ENCODE results near the gene ZBTB7B. TPM values are rescaled to one million over a fixed set of nuclear protein-coding genes. Genes with fewer than 3 reads are reported as not detected.

ZBTB7B gene
- total and polyA plus RNA-seq, 2 donors (not counting 1 experiment from before 2014, with no cell fraction given): 55.7 to 67.3 TPM

GRCh38 chr1:155063550-155064110 is 61.0 kb downstream of the ZBTB7B start, which contains the start of gene EFNA4:
Gene EFNA4, plus strand, starts transcription at chr1:155063740. Its CDS starts 84 bp downstream, at chr1:155063824.
- POLR2A ChIA-PET: interaction anchor here (0.9 to 2.4 kb wide), 3 partner anchors 13 to 109 kb away, joined by 3 to 18 read pairs (median 6); partner anchors contain the start of gene ADAM15
- peak within 1 kb of the TSS; percentile 94 for H3K4me3 Mint-ChIP-seq
- peak within 1 kb of the TSS; percentile 25 to 55 for H3K27ac ChIP-seq (ENCODE audit: low read length in 2 of 2)
- peak within 1 kb of the TSS; percentile 87 for H3K27ac Mint-ChIP-seq
- no peaks in the 10 kb centered on the region for H3K9me3 ChIP-seq (ENCODE audit: control extremely low read depth in 1 of 3, control insufficient read depth in 2 of 3, insufficient read depth in 1 of 3, low read length in 2 of 3)
- no peaks in the 10 kb centered on the region for H3K27me3 Mint-ChIP-seq
- no peak for TF ChIP-seq EZH2 (IDR thresholded peaks at IDR 0.05; ENCODE audit: borderline replicate concordance, insufficient read depth, low read depth, low read length, poor library complexity, severe bottlenecking)
- H3K9ac ChIP-seq (ENCODE audit: low read length): peak within 1 kb of the TSS; percentile 82
- intact Hi-C loops (cut with micrococcal nuclease): loop anchor here (1.0 to 10.0 kb wide), 10 partner anchors 8 to 1391 kb away; partner anchors contain the start of genes ADAR and ILF2
- WGBS (ENCODE audit: insufficient coverage): under 1% methylated on average over 46 of the region's 57 CpGs
- peaks cover 0 to 14% of the 10 kb centered on the region in 2 experiments for H3K36me3 ChIP-seq (replicated peaks in 1 of 2; ENCODE audit: control extremely low read depth in 1 of 2, control insufficient read depth in 1 of 2, extremely low read depth in 1 of 2, insufficient read depth in 2 of 2, low read length in 1 of 2)
- CTCF ChIA-PET: interaction anchor here (0.8 to 20.2 kb wide), 13 partner anchors 8 to 130 kb away, joined by 3 to 370 read pairs (median 6); partner anchors contain the start of genes ADAM15, EFNA3 and KRTCAP2
- H4K20me1 ChIP-seq (ENCODE audit: control insufficient read depth, insufficient read depth, low read length, poor library complexity, severe bottlenecking): peaks cover 38% of the 10 kb centered on the region
- no peaks in the 10 kb centered on the region for H3K9me3 Mint-ChIP-seq (ENCODE audit: insufficient read depth)
- peak within 1 kb of the TSS; percentile 80 for H2AFZ ChIP-seq (ENCODE audit: insufficient read depth, low read depth, low read length, poor library complexity, severe bottlenecking)
- peaks cover 24% of the 10 kb centered on the region for H3K79me2 ChIP-seq (ENCODE audit: control insufficient read depth, insufficient read depth, low read length)
- ATAC-seq (ENCODE audit: low read depth): peak; percentile 84
- peak within 1 kb of the TSS; percentile 96 for H3K4me2 ChIP-seq (replicated peaks; ENCODE audit: low read depth, low read length, poor library complexity, severe bottlenecking)
- peak; percentile 94 for DNase-seq
- H3K4me1 ChIP-seq (ENCODE audit: control insufficient read depth in 2 of 2, insufficient read depth in 2 of 2, low read length in 2 of 2): peaks cover 27 to 50% of the 10 kb centered on the region in 2 donors
- peak within 1 kb of the TSS; percentile 68 to 78 (median 74) for H3K4me3 ChIP-seq (ENCODE audit: control extremely low read depth in 1 of 5, extremely low read depth in 1 of 5, insufficient read depth in 1 of 5, low read depth in 2 of 5, low read length in 4 of 5)
- peaks cover 47% of the 10 kb centered on the region for H3K4me1 Mint-ChIP-seq
- peaks cover 0 to 3% (median 0%) of the 10 kb centered on the region in 4 experiments for H3K27me3 ChIP-seq (replicated peaks in 1 of 4; ENCODE audit: control extremely low read depth in 1 of 4, control insufficient read depth in 3 of 4, insufficient read depth in 4 of 4, low read length in 3 of 4)

- TF ChIP-seq EZH2 (IDR thresholded peaks at IDR 0.05; ENCODE audit: borderline replicate concordance, insufficient read depth, low read depth, low read length, poor library complexity, severe bottlenecking) (no peak), CTCF (IDR thresholded peaks at IDR 0.05) (no peak)
- H3K27ac ChIP-seq (ENCODE audit: low read length in 2 of 2): peak overlapping the region in 1 of 2 donors; percentile 55
- DNase-seq: peak; percentile 58
- peaks cover 49% of the 10 kb centered on the region for H3K4me1 Mint-ChIP-seq
- peak overlapping the region; percentile 56 to 78 (median 73) for H3K4me3 ChIP-seq (ENCODE audit: control extremely low read depth in 1 of 5, extremely low read depth in 1 of 5, insufficient read depth in 1 of 5, low read depth in 2 of 5, low read length in 4 of 5)
- H3K9me3 Mint-ChIP-seq (ENCODE audit: insufficient read depth): no peaks in the 10 kb centered on the region
- H3K27me3 ChIP-seq (replicated peaks in 1 of 4; ENCODE audit: control extremely low read depth in 1 of 4, control insufficient read depth in 3 of 4, insufficient read depth in 4 of 4, low read length in 3 of 4): peaks cover 0 to 3% (median 0%) of the 10 kb centered on the region in 4 experiments
- H3K9me3 ChIP-seq (ENCODE audit: control extremely low read depth in 1 of 3, control insufficient read depth in 2 of 3, insufficient read depth in 1 of 3, low read length in 2 of 3): no peaks in the 10 kb centered on the region
- peaks cover 42% of the 10 kb centered on the region for H4K20me1 ChIP-seq (ENCODE audit: control insufficient read depth, insufficient read depth, low read length, poor library complexity, severe bottlenecking)
- intact Hi-C loops (cut with micrococcal nuclease): loop anchor here (5.0 to 10.0 kb wide), 3 partner anchors 299 to 1392 kb away; partner anchors contain the start of genes ADAR and ILF2
- peaks cover 0 to 20% of the 10 kb centered on the region in 2 experiments for H3K36me3 ChIP-seq (replicated peaks in 1 of 2; ENCODE audit: control extremely low read depth in 1 of 2, control insufficient read depth in 1 of 2, extremely low read depth in 1 of 2, insufficient read depth in 2 of 2, low read length in 1 of 2)
- peak overlapping the region; percentile 96 for H3K4me2 ChIP-seq (replicated peaks; ENCODE audit: low read depth, low read length, poor library complexity, severe bottlenecking)
- peak overlapping the region; percentile 82 for H3K9ac ChIP-seq (ENCODE audit: low read length)
- peaks cover 24% of the 10 kb centered on the region for H3K79me2 ChIP-seq (ENCODE audit: control insufficient read depth, insufficient read depth, low read length)
- H2AFZ ChIP-seq (ENCODE audit: insufficient read depth, low read depth, low read length, poor library complexity, severe bottlenecking): peak overlapping the region; percentile 80
- ChIA-PET CTCF (interaction anchor here (0.8 to 20.2 kb wide), 13 partner anchors 9 to 505 kb away, joined by 3 to 370 read pairs (median 6); partner anchors contain the start of genes ADAM15, EFNA3 and KRTCAP2), POLR2A (interaction anchor here (2.0 to 2.4 kb wide), 2 partner anchors 16 to 20 kb away, joined by 9 to 18 read pairs; no protein-coding TSS in a partner anchor)
- WGBS (ENCODE audit: insufficient coverage): 2% methylated on average over 9 of the region's 14 CpGs
- H3K27me3 Mint-ChIP-seq: no peaks in the 10 kb centered on the region
- peak overlapping the region; percentile 83 for H3K4me3 Mint-ChIP-seq
- peak overlapping the region; percentile 50 for H3K27ac Mint-ChIP-seq
- peaks cover 27 to 50% of the 10 kb centered on the region in 2 donors for H3K4me1 ChIP-seq (ENCODE audit: control insufficient read depth in 2 of 2, insufficient read depth in 2 of 2, low read length in 2 of 2)
- ATAC-seq (ENCODE audit: low read depth): no peak
Measured at GRCh38 chr1:155064111-155064831, 61.7 kb downstream of the ZBTB7B start.
